HG03521 (cell line): Measurements from ENCODE around the gene PLK5.

Experiments used
- ATAC-seq: cut with Tn5 transposase; IDR thresholded peaks from one replicate; pipeline ENCODE4 v1.9.1; 2021; ENCODE audit warnings: mild to moderate bottlenecking, moderate library complexity; ENCODE audit not compliant: unreplicated experiment

PLK5 gene

GRCh38 chr19:1576242-1577089 lies 52.6 kb downstream of the PLK5 start:
- no peak for ATAC-seq

- no peak for ATAC-seq
Observed at GRCh38 chr19:1577090-1577928, 53.4 kb downstream of the PLK5 start.

- no peak for ATAC-seq
Observed at GRCh38 chr19:1577929-1578618, 54.2 kb downstream of the PLK5 start.

DNA sequence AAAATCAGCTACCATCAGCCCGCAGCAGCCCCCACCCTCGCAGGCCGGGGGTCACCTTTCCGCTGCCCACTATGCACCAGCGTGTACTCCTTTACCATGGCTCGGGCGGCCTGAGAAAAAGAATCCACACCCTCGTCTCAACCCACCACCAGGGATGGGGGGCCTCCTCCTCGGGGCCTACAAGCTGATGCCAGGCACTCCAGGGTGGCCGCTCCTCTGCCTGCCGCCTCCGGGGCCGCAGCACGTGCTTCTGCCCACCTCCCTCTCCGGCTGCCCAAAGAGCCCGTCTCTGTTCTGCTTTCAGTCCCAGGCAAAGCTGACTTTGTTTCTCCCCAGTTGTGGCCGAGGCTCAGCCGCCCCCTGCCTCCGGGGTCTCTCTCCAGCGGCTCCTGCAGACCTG lies 55.3 kb downstream of the PLK5 start:
- ATAC-seq, result no peak

- ATAC-seq, result no peak
Observed at GRCh38 chr19:1580382-1580781, 56.5 kb downstream of the PLK5 start.

GRCh38 chr19:1580957-1581356 lies 57.1 kb downstream of the PLK5 start:
- ATAC-seq, result no peak

- no peak for ATAC-seq
Observed at GRCh38 chr19:1582201-1582600, 58.3 kb downstream of the PLK5 start.

DNA sequence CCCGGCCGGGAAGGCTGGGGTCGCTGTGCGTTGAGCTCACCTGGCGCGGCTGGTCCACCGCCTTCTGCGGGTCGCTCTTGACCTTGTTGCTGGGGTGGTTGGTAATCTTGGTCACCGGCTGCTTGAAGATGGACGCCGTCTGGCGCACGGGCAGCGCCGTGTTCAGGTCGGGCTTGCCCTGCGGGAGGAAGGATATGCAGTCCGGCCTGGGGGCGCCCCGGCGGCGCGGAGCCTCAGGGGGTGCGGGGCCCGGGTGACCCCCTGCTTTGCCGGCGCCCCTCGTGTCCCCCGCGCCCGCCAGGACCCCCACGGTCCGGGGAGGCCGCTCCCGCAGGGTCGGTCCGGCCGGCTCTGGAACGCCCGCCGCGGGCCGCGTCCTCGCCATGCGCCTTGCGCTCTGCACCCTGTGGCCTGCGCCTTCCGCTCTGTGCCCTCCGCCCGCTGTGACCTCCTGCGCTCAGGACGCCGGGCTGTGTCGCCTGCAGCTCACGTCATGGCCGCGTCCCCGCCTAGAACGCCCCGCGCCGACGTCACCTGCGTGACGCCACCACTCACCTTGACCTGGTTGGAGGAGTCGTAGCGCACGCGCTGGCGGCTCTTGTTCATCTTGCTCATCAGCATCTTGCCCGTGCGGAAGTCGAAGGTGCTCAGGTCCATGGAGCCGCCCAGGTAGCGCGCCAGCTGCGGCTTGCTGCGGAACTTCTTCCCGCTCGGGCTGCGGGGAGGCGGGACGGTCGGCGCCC lies 60.8 kb downstream of the PLK5 start:
- no peak for ATAC-seq

DNA sequence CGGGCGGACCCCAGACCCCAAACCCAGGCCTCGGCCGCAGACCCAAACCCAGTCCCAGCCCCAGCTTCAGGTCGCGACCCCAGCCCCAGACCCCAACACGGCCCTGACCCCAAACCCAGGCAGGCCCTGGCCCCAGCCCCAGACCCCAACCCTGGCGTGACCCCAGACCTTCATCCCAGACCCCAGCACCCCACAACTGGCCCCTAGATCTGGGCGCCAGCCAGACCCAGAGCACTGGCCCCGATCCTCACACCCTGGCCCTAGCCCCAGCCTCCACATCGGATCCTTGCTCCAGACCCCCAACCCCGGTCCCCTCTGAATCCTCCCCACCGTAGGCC lies 61.3 kb downstream of the PLK5 start:
- no peak for ATAC-seq
